Common myeloid progenitor, CD34-positive (primary cell): ENCODE results near the gene HOOK2.

Experiments used
- CTCF ChIA-PET: fragments of 350-600 bp; sonication (Branson Sonifier 250); formaldehyde crosslinking; loops from one replicate; lab custom pipeline; 2021; ENCODE audit warnings: antibody characterized with exemption; lab: Charles Lee
- POLR2A ChIA-PET: fragments of 350-600 bp; sonication (Branson Sonifier 250); formaldehyde crosslinking; loops from one replicate; lab custom pipeline; 2021; ENCODE audit warnings: antibody characterized with exemption; lab: Charles Lee
- DNase-seq, 3 donors: peaks; one replicate each; pipeline versions ENCODE4 v3.0.0 to v3.0.0-alpha.2; 2013
- H3K27ac ChIP-seq, 2 experiments: 1 replicate in 1 of 2; 2 replicates in 1 of 2; pipeline ENCODE4 v1.7.0; 2013; ENCODE audit warnings: inconsistent platforms in 2 of 2, low read length in 2 of 2, mild to moderate bottlenecking in 2 of 2, low read depth in 1 of 2, moderate library complexity in 1 of 2; ENCODE audit not compliant: severe bottlenecking in 2 of 2, insufficient read depth in 1 of 2, poor library complexity in 1 of 2
- H3K27me3 ChIP-seq, 5 experiments: replicated peaks in 2 of 5; 1 replicate in 3 of 5; 2 replicates in 2 of 5; pipeline versions ENCODE4 v1.6.1 to v1.7.0; 2013; ENCODE audit warnings: low read length in 4 of 5, mild to moderate bottlenecking in 2 of 5, moderate library complexity in 2 of 5, inconsistent platforms in 1 of 5; ENCODE audit not compliant: insufficient read depth in 5 of 5, control insufficient read depth in 4 of 5
- H3K36me3 ChIP-seq, 4 experiments: 1 replicate in 2 of 4; 2 replicates in 2 of 4; pipeline versions ENCODE4 v1.6.1 to v1.7.0; 2013; ENCODE audit warnings: low read length in 3 of 4, control low read depth in 1 of 4, mild to moderate bottlenecking in 1 of 4; ENCODE audit not compliant: control insufficient read depth in 4 of 4, insufficient read depth in 4 of 4
- H3K4me1 ChIP-seq, 4 experiments: 1 replicate in 3 of 4; 2 replicates in 1 of 4; pipeline versions ENCODE4 v1.6.1 to v1.7.1; 2013; ENCODE audit warnings: low read length in 3 of 4, mild to moderate bottlenecking in 3 of 4, control low read depth in 1 of 4, inconsistent platforms in 1 of 4, moderate library complexity in 1 of 4; ENCODE audit not compliant: control insufficient read depth in 4 of 4, insufficient read depth in 4 of 4; ENCODE audit errors: control extremely low read depth in 1 of 4
- H3K4me3 ChIP-seq, 7 experiments: 1 replicate in 4 of 7; 2 replicates in 3 of 7; pipeline versions ENCODE4 v1.5.1 to v1.7.0; 2013; ENCODE audit warnings: mild to moderate bottlenecking in 7 of 7, low read length in 6 of 7, moderate library complexity in 6 of 7, inconsistent platforms in 2 of 7, low read depth in 2 of 7, control low read depth in 1 of 7; ENCODE audit not compliant: insufficient read depth in 4 of 7, control insufficient read depth in 1 of 7; ENCODE audit errors: extremely low read depth in 1 of 7
- H3K9me3 ChIP-seq, 5 experiments: 1 replicate in 4 of 5; 2 replicates in 1 of 5; pipeline versions ENCODE4 v1.6.1 to v1.7.1; 2013; ENCODE audit warnings: low read length in 4 of 5, mild to moderate bottlenecking in 2 of 5, inconsistent platforms in 1 of 5, low read depth in 1 of 5, moderate library complexity in 1 of 5; ENCODE audit not compliant: control insufficient read depth in 4 of 5, insufficient read depth in 2 of 5; ENCODE audit errors: control extremely low read depth in 1 of 5
- WGBS: methylation state at CpG from one replicate; pipeline ENCODE4 v1.1.5; 2013; ENCODE audit not compliant: insufficient coverage; 5-methylcytosine and 5-hydroxymethylcytosine counted together

The HOOK2 gene

DNA sequence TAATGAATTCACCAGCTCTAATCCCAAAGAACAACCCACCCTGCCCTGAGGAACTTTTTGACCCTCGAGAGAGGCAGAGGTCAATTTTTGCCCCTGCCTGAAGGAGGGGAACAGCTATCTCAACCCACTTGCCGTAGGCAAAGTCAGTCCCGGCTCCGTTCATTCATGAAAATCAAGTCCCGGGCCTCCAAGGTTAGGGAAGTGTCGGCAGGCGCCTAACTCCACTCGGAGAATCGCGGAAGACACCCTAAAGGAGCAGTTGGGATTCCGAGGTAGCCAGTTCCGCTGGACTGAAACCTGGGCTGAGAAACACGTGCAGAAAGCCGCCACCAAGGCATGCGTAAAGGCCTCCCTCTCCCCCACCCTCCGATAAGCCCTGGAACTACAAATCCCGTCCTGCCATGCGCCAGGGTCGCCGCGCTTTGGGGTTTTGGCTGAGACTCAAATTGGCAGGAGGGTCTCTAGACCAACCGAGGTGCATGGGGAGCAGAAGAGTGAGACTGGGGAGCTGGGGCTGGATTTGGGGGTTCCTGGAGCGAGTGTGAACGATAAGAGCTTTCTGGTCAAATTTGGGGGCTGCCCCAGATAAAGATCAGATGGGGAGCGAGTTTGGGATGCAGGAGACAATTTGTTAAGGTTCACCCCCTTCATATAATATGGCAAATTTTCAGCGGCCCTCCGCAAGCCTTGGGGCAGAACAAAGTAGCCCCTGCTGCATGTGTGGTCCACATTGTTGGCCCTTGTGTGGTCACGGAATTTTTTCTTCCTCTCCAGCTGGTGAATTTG is 51.5 kb downstream of the HOOK2 start, which contains the start of gene TNPO2:
Gene TNPO2 (minus strand): TSS at position 292 of the 786 bp plus-strand sequence. CDS start 2,955 bp downstream, outside the sequence.
- Histone ChIP-seq H3K4me3 (peak within 1 kb of the TSS; percentile 67 to 95 (median 78)), H3K4me1 (peaks cover 12 to 35% (median 33%) of the 10 kb centered on the region in 4 experiments), H3K9me3 (no peaks in the 10 kb centered on the region), H3K27ac (peak within 1 kb of the TSS in 1 of 2 experiments; percentile 92), H3K27me3 (no peaks in the 10 kb centered on the region), H3K36me3 (peaks cover 3 to 31% (median 15%) of the 10 kb centered on the region in 4 experiments)
- POLR2A ChIA-PET: interaction anchor here (1.3 to 2.4 kb wide), 3 partner anchors 10 to 66 kb away, joined by 3 to 16 read pairs (median 4); partner anchors contain the start of genes GET3 and TRIR
- WGBS: 1% methylated on average over 22 of the region's 28 CpGs
- CTCF ChIA-PET: interaction anchor here (2.1 to 43.3 kb wide), 3 partner anchors 10 to 37 kb away, joined by 6 to 776 read pairs (median 26); partner anchors contain the start of genes BEST2, HOOK2 and TRIR
- DNase-seq: peak; percentile 69 to 83 (median 80)

DNA sequence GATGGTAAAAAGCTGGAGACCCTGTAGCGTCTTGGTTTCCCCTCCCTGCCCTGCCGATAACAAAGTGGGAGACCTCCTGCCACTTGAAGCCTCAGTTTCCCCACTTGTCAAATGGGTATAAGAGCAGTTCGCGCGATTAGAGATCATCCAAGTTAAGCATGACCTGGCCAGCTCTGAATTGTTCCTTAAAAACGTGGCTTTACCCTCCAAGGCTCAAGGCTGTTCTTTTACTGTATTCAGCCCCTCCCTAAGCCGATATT is 52.0 kb downstream of the HOOK2 start:
- CTCF ChIA-PET: interaction anchor here (2.1 to 43.3 kb wide), 4 partner anchors 11 to 73 kb away, joined by 6 to 776 read pairs (median 17); partner anchors contain the start of genes BEST2, HOOK2 and TRIR

DNA sequence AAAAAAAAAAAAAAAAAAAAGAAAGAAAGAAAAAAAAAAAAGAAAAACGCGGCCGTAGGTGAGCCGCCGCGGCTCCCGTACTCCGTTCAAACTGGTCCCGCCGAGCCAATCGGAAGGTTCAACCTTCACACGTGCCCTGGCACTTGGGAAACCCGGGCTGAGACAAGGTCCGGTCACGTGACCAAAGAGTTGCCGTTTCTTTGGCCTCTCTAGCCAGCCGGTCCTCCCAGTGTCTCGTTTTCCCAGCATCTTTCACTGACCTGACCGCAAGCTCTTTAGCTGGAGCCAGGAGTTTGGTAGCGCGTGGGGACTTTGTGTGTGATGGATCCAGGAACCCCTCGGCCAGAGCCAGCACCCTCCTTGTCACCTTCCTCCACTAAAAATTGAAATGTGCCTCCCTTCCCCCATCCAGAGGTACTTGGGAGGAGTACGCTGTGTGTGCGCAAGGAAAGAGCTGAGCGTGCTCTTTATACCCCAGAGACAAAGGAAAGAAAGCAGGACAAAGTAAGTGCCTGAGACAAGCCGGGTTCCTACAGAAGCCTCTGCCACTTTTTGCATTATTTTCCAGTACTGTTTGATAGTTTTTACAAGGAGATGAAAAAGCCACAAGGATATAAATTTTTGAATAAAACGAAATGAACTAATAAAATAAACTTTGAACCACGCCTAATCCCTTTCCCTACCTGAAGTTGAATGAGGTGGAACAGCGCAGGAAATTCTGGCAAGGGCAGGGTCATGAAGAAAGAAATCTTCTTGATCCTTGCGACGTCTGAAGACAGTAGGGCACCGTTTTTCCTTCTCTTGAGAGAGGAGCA is 52.6 kb downstream of the HOOK2 start:
- peaks cover 12 to 35% (median 33%) of the 10 kb centered on the region in 4 experiments for H3K4me1 ChIP-seq
- H3K4me3 ChIP-seq: peak overlapping the region; percentile 67 to 95 (median 78)
- peak overlapping the region; percentile 81 to 92 for H3K27ac ChIP-seq
- no peaks in the 10 kb centered on the region for H3K27me3 ChIP-seq
- ChIA-PET CTCF (interaction anchor here (1.3 to 43.3 kb wide), 7 partner anchors 9 to 125 kb away, joined by 3 to 776 read pairs (median 8); partner anchors contain the start of genes BEST2, HOOK2 and TRIR), POLR2A (interaction anchor here (1.0 to 2.4 kb wide), 7 partner anchors 9 to 70 kb away, joined by 3 to 16 read pairs (median 4); partner anchors contain the start of genes FBXW9, GET3 and TRIR)
- under 1% methylated on average over 21 of the region's 32 CpGs for WGBS
- H3K36me3 ChIP-seq: peaks cover 6 to 26% (median 14%) of the 10 kb centered on the region in 4 experiments
- DNase-seq: peak; percentile 99
- H3K9me3 ChIP-seq: no peaks in the 10 kb centered on the region

More for the DNA sequence above, 52.0 kb downstream of the HOOK2 start:
- Histone ChIP-seq H3K9me3 (no peaks in the 10 kb centered on the region), H3K4me1 (peaks cover 12 to 35% (median 33%) of the 10 kb centered on the region in 4 experiments), H3K4me3 (peak overlapping the region; percentile 53 to 95 (median 78)), H3K27me3 (no peaks in the 10 kb centered on the region), H3K27ac (peak overlapping the region in 1 of 2 experiments; percentile 92), H3K36me3 (peaks cover 6 to 31% (median 16%) of the 10 kb centered on the region in 4 experiments)
- POLR2A ChIA-PET: interaction anchor here (1.3 to 2.4 kb wide), 4 partner anchors 9 to 67 kb away, joined by 3 to 16 read pairs (median 4); partner anchors contain the start of genes GET3 and TRIR
- no peak for DNase-seq
- 0% methylated on average over 7 of the region's 7 CpGs for WGBS

DNA sequence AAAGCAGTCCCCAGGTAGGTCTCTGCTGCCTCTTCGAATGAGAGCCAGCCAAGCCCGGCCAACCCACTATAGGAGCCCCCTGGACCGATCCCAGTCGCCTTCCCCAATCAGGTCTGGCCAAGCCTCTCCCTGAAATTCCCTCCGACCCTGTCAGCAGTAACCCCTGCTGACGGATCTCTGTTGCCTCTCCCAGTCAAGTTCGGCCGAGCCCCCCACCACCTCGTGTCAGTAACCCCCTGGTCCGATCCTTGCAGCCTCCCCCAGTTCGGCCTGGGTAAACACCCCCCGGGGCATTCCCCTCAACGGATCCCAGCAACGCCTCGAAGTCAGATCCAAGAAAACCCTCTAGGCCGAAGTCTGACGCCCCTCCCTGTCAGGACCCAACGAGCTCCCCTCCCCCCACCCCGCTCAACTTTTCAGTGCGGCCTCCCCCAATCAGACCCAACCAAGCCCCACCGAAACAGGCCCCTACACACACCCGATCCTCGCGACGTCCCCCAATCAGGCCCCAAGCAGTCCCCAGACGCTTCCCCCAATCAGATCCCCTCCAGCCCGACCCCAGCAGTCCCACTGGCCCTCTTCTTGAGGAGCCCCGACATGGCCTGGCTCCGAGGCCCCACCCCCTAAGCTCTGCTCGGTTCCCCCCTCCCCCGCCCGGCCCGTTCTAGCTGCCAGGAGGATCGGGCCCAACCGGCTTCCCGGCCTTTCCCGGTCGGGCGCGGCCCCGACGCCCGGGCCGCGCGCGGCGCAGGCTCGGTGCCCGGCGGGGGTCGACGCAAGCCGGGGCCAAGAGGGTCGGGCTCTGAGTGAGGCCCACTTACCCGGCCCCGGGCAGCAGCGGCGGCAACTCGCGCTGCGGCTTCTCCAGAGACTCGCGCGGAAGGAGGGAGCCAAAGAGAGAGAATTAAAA is 53.4 kb downstream of the HOOK2 start:
- Histone ChIP-seq H3K36me3 (peaks cover 6 to 24% (median 14%) of the 10 kb centered on the region in 4 experiments), H3K4me1 (peaks cover 12 to 35% (median 33%) of the 10 kb centered on the region in 4 experiments), H3K27me3 (no peaks in the 10 kb centered on the region), H3K4me3 (peak overlapping the region; percentile 67 to 95 (median 76)), H3K27ac (peak overlapping the region; percentile 81 to 92), H3K9me3 (no peaks in the 10 kb centered on the region)
- peak; percentile 81 to 95 (median 92) for DNase-seq
- WGBS: 0% methylated on average over 15 of the region's 65 CpGs
- POLR2A ChIA-PET: interaction anchor here (1.0 to 2.4 kb wide), 6 partner anchors 10 to 71 kb away, joined by 3 to 16 read pairs (median 6); partner anchors contain the start of genes FBXW9, GET3 and TRIR
- CTCF ChIA-PET: interaction anchor here (1.1 to 43.3 kb wide), 9 partner anchors 10 to 125 kb away, joined by 3 to 776 read pairs (median 6); partner anchors contain the start of genes BEST2 and HOOK2

DNA sequence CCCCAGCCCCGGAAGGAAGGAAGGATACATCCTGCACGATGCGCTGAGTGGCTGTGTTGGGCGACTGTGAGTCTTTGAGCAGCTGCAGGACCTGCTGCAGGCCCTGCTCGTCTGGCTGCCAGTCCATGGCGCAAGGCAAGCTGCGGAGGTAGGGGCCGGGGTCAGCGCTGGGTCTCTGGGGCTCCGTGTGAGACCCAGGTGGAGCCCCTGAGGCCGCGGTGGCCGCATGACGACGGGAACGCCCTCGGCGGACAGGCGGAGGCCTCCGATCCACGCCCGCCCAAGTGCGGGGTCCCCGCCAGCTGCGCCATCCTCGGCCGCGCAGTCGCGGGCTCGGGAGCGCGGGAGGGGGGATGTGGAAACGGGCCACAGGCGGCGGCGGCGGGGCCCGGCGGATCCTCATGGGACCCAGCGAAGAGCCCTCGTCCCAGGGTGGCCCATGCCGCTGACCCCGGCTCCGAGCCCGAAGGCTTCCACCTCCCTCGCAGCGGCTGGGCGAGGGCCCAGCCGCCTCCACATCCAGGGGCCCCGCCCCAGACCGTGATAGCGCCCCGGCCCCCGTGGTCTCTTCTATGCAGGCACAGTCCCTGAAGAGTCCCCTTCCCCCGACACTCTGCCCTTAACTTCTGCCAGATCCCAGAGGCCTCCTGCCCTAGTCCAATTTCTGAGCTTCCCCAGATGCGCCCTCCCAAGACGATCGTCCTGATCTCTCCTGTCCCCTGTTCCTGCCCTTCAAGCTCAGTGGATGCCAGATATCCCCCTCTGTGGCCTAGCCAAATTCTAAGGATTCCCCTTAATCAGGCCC is 54.3 kb downstream of the HOOK2 start:
- POLR2A ChIA-PET: interaction anchor here (1.1 to 2.1 kb wide), 2 partner anchors 16 to 72 kb away, joined by 3 to 7 read pairs; partner anchors contain the start of gene GET3
- Histone ChIP-seq H3K9me3 (no peaks in the 10 kb centered on the region), H3K4me1 (peaks cover 12 to 35% (median 33%) of the 10 kb centered on the region in 4 experiments), H3K36me3 (peaks cover 9 to 27% (median 20%) of the 10 kb centered on the region in 4 experiments), H3K27ac (peak overlapping the region; percentile 81 to 92), H3K27me3 (no peaks in the 10 kb centered on the region), H3K4me3 (peak overlapping the region; percentile 67 to 95 (median 76))
- 14% methylated on average over 54 of the region's 59 CpGs for WGBS
- peak in 1 of 3 donors; percentile 30 for DNase-seq
- CTCF ChIA-PET: interaction anchor here (0.6 to 43.3 kb wide), 10 partner anchors 11 to 1244 kb away, joined by 3 to 776 read pairs (median 4); partner anchors contain the start of genes BEST2 and HOOK2
